Measurements from ENCODE around the gene PKLR.
"Not testable (repeated sequence)": the region's sequence is repeated elsewhere in the genome, so short reads cannot be mapped to it uniquely, and the experiment has no call there.

The PKLR gene

DNA sequence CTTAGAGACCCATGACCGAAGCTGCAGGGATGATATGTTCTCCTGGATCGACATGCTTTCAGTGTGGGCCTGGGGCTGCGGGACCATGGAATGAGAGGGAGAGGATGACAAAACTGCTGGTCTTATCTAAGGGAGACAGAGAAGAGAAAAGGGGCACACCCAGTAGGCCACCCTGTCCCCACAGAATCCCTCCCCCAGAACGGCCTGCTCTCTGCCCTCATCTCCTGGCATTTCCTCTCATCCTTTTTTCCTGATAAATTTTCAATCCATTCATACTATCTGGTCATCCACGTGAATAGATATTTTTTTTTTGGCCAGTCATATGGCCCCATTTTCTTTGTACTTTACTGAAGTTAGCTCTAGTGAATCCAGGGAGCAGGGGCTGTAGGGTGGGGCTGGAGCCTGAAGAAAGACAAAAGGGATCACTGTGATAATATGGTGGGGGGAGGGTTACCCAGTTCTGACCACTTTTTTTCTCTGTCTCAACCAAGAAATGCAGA, at the start of gene PKLR:
TSS of gene PKLR (minus strand) at position 97 of the 500 bp plus-strand sequence. CDS start at position 54, 43 bp downstream.
- DNase-seq, result no peak

GRCh38 chr1:155342842-155343241, 41.6 kb upstream of the PKLR start:
- DNase-seq, result no peak

- no peak for DNase-seq
Measured at GRCh38 chr1:155339515-155340097, 38.4 kb upstream of the PKLR start.

DNA sequence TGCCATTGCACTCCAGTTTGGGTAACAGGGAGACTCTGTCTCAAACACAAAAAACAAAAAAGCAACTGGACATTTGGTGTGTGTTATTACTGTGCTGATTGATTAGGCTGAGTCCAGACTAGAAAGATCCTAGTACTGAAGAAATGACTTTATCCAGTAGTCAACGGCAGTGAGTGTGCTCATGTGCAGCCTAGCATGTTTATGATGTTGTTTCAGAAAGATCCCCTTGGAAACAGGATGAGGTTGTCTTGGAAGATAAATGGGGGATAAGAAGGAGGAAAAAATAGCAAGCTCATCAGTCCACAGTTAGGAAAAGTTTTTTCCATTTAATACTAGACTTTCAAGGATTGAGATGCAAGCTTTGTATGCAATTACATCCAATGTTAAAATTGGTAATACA, 33.7 kb upstream of the PKLR start:
- no peak for DNase-seq

DNA sequence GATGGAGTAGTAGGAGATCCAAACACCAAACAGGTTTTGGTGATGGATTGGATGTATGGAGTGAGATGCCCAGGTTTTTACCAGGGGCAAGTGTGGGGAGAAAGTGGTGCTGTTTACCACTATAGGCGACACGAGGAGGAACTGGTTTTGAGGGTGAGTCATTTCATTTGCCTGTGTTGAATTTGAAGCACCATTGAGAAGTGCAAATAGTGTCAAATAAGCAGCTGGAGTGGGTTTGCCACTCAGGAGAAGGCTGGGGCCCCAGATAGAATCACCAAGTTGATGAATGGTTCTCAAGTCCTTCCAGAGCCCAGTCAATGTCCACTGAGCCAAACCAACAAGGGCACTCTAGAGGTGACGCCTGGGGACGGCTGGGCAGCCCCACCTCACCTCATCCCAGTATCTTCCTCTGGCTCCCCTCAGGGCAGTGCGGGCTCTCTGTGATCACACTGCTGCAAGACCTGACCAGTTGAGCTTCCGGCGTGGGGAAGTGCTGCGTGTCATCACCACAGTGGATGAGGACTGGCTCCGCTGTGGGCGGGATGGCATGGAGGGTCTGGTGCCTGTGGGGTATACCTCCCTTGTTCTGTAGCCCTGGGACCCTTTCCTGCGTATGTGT, 28.9 kb upstream of the PKLR start:
- no peak for DNase-seq

GRCh38 chr1:155328856-155329255, 27.6 kb upstream of the PKLR start:
- DNase-seq, result not testable (repeated sequence)

- no peak for DNase-seq
Measured at GRCh38 chr1:155327981-155328380, 26.7 kb upstream of the PKLR start.

DNA sequence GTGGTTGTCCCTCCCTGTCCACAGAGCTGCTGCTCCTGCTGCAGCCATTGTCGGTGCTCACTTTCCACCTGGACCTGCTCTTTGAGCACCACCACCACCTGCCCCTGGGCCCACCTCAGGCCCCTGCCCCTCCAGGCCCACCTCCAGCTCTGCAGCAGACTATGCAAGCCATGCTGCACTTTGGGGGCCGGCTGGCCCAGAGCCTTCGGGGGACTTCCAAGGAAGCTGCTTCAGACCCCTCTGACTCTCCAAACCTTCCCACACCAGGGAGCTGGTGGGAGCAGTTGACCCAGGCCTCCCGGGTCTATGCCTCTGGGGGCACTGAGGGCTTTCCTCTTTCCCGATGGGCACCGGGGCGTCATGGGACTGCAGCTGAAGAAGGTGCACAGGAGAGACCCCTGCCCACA, 25.4 kb upstream of the PKLR start:
- DNase-seq, result no peak

DNA sequence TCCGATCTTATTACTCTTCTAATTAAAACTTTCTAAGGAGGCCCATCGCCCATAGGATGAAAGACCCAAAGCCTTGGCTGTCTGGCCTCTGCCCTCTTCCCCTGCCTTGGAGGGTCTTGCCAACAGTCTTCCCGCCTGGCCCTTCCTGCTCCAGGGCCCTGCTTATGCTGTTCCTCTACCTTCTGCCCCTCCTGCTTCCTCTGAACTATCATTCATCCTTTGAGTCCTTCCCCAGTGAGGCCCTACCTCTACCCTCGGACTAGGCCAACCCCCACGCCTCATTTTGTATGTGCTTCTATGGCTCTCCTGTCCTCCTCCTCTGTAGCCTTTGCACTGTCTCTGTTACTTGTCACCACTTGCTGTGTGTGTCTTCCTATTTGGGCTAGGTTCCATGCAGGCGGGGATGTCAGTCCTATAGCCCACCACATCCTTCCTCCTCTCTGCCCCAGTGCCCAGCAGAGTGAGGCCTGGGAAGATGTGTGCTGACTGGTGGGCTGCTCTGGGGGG, 24.8 kb upstream of the PKLR start:
- DNase-seq, result no peak

DNA sequence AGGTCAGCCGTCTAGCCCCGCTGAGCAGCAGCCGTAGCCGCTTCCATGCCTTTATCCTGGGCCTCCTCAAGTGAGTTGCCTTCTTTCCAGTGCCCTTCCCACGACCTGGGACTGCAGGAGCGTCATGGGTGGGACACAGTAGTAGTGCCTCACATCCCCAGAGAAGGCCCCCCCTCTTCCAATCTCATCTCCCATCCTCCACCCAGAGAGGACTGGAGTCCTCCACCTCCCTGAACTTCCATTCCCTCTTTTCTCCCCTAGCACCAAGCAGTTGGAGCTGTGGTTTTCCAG, 24.3 kb upstream of the PKLR start:
- no peak for DNase-seq

GRCh38 chr1:155324717-155325602, 23.7 kb upstream of the PKLR start:
- DNase-seq, result peak; percentile 6

GRCh38 chr1:155324037-155324716, 22.9 kb upstream of the PKLR start:
- DNase-seq, result peak; percentile 93

- peak; percentile 81 for DNase-seq
Measured at GRCh38 chr1:155323729-155324036, 22.4 kb upstream of the PKLR start.

- DNase-seq, result peak; percentile 82
Measured at GRCh38 chr1:155322953-155323728, 21.9 kb upstream of the PKLR start.

- peak; percentile 13 for DNase-seq
Measured at GRCh38 chr1:155322571-155322952, 21.3 kb upstream of the PKLR start.

- DNase-seq, result no peak
Measured at GRCh38 chr1:155321639-155322503, 20.6 kb upstream of the PKLR start.

GRCh38 chr1:155320661-155321617, 19.7 kb upstream of the PKLR start, which contains the start of gene RUSC1:
TSS of gene RUSC1 (plus strand) at chr1:155320894. CDS start at chr1:155321774, 880 bp downstream.
- peak; percentile 73 for DNase-seq

DNA sequence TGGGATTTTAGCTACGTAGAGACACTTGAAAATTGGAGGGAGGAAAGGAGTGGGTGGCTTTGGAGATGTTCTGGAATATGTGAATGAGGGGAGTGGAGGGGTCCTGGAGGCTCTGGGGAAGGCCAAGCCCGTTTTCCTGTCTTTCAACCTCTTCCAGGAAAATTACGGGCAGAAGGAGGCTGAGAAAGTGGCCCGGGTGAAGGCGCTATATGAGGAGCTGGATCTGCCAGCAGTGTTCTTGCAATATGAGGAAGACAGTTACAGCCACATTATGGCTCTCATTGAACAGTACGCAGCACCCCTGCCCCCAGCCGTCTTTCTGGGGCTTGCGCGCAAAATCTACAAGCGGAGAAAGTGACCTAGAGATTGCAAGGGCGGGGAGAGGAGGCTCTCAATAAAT, 19.0 kb upstream of the PKLR start:
- DNase-seq, result no peak

DNA sequence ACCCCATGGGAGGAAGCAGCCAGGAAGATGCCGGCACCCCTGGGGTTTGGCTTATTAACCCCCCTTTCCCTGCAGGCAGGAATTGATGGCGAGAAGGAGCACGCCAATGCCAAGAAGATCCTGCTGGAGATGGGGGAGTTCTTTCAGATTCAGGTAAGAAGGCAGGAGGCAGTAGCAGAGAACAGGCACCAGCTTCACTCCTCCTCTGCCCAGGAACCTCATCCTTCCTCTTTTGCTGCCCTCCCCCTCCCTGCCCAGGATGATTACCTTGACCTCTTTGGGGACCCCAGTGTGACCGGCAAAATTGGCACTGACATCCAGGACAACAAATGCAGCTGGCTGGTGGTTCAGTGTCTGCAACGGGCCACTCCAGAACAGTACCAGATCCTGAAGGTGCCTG, 18.3 kb upstream of the PKLR start:
- no peak for DNase-seq

GRCh38 chr1:155318082-155318481, 16.8 kb upstream of the PKLR start:
- no peak for DNase-seq
